Activated T-cell treated with anti-CD3 and anti-CD28 coated beads, Interleukin-2, amount 50 U/mL, for 72 hours (primary cell): Measurements from ENCODE around the gene WFS1. TPM values are rescaled to one million over a fixed set of nuclear protein-coding genes. Genes with fewer than 3 reads are reported as not detected.
A peak's percentile ranks its signal among the peaks of the same experiment; 100 is the strongest.

Experiments
- ATAC-seq, 2 donors: fragments of 150-1000 bp; cut with Tn5 transposase; replicated peaks in 1 of 2; 2 replicates each; pipeline ENCODE4 v1.10.0; 2021; ENCODE audit warnings: moderate library complexity in 2 of 2, mild to moderate bottlenecking in 1 of 2
- DNase-seq, 2 donors: peaks; one replicate each; pipeline ENCODE4 v3.0.0; 2021 to 2022; ENCODE audit warnings: mixed read lengths in 1 of 2
- H3K27ac Mint-ChIP-seq: one replicate; pipeline ENCODE4 v1.8.0; 2022; ENCODE audit warnings: mild to moderate bottlenecking, moderate library complexity, mixed read lengths
- H3K27me3 Mint-ChIP-seq: one replicate; pipeline ENCODE4 v1.8.0; 2022; ENCODE audit warnings: low read depth, mixed read lengths
- H3K36me3 Mint-ChIP-seq, 2 donors: one replicate each; pipeline ENCODE4 v1.8.0; 2022; ENCODE audit warnings: mixed read lengths in 2 of 2, mild to moderate bottlenecking in 1 of 2; ENCODE audit not compliant: insufficient read depth in 2 of 2
- H3K4me1 Mint-ChIP-seq: one replicate; pipeline ENCODE4 v1.8.0; 2022; ENCODE audit warnings: low read depth, mixed read lengths
- H3K4me3 Mint-ChIP-seq, 2 donors: one replicate each; pipeline ENCODE4 v1.8.0; 2022; ENCODE audit warnings: mild to moderate bottlenecking in 2 of 2, mixed read lengths in 2 of 2, moderate library complexity in 2 of 2
- H3K9me3 Mint-ChIP-seq, 2 donors: one replicate each; pipeline ENCODE4 v1.8.0; 2022; ENCODE audit warnings: mixed read lengths in 2 of 2
- total RNA-seq, 2 donors: library from RNA; stranded (reverse); gene quantifications; one replicate each; pipeline ENCODE4 v1.2.3, GENCODE V29; 2022

WFS1 gene
- total RNA-seq, 2 donors from 2014 or later, result 5.3 to 7.4 TPM

DNA sequence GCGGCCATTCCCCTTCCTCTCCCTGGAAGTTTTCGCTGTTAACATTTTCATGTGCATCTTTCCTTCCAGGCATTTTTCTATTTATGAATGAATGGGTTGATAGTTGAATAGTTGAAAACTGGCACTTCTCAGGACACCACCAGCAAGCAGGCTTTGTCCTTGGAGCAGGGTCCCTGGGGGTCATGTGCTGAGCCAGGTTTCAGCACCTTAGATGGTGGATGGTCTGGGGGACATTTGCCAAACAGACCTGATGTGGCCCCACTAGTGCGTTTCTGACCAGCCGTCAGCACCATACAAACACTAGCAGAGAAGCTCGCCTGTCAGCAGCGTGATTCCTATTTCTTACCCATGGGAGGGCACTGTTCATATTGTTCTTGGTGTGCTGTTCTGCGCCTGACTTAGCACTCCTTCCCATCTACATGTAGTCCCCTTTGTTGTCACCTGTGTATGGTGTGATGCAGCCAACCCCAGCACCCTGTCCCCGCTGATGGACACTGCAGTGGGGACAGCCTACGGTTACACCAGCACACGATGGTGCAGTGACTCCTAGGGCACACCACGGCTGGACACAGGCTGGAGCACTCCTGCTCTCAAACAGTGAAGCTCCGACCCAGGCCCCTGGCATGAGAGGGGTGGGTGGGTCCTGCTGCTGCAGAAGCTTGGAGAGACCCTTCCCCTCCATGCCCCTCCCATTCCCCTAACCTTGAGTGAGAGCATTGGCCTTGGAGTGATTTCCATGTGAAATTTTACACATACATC, 27.2 kb upstream of the WFS1 start:
- peaks cover 0 to 8% of the 10 kb centered on the region in 2 donors for H3K9me3 Mint-ChIP-seq
- no peak for ATAC-seq
- no peaks in the 10 kb centered on the region for H3K4me1 Mint-ChIP-seq
- H3K36me3 Mint-ChIP-seq, result peaks cover 5 to 10% of the 10 kb centered on the region in 2 donors
- no peak for DNase-seq
- no peak overlapping the region for H3K27ac Mint-ChIP-seq
- H3K27me3 Mint-ChIP-seq, result peaks cover 42% of the 10 kb centered on the region
- no peak overlapping the region for H3K4me3 Mint-ChIP-seq

DNA sequence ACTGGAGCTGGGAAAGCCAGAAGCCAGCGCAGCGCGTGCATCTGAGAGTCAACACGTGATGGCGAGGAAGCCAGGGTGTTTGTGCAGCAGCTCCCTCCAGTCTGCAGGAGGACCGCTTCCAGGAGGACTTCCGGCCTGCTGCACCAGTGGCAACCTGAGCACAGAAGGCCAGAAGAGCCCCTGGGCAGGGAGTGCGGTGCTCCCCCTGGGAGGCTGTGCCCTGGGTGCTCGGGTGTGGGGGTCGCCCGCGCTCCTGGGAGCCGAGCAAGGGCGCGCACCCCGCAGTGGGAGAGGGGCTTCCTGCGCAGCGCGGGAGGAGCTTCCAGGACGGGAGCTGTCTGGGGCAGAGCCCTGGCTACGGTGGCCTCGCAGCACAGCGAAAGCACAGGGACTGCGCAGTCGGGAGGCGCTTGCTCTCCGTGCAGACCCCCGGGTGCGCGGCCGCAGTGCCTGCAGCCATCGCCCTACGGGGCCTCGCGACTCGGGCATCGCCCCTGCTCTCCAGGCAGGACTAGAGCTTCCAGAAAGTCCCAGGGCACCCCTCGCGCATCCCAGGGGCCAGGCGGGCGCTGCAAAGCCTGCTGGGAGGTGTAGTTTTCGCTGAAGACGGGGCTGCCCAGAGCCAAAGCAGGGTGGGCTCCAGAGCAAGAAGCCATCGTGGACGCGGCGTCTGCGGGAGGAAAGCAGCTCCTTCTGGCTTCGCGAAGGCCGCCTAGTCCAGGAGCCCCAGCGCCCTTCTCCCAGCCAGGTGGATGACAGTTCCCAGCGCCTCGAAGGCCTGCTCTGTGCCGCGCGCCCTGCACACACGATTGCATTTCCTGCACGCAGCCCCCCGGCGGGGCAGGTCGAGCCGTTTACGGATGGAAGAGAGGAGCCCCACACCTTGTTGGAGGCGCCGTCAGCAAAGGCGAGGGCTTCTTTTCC, 24.1 kb upstream of the WFS1 start:
- H3K4me1 Mint-ChIP-seq, result no peaks in the 10 kb centered on the region
- peaks cover 5 to 10% of the 10 kb centered on the region in 2 donors for H3K36me3 Mint-ChIP-seq
- DNase-seq (no peak), ATAC-seq (no peak)
- peak overlapping the region in 1 of 2 donors; percentile 12 for H3K4me3 Mint-ChIP-seq
- H3K27me3 Mint-ChIP-seq, result peaks cover 64% of the 10 kb centered on the region
- H3K9me3 Mint-ChIP-seq, result peaks cover 0 to 8% of the 10 kb centered on the region in 2 donors
- H3K27ac Mint-ChIP-seq, result no peak overlapping the region

- Mint-ChIP-seq H3K9me3 (peaks cover 0 to 8% of the 10 kb centered on the region in 2 donors), H3K27me3 (peaks cover 67% of the 10 kb centered on the region), H3K27ac (no peak overlapping the region), H3K4me3 (no peak overlapping the region), H3K4me1 (no peaks in the 10 kb centered on the region), H3K36me3 (peaks cover 5 to 10% of the 10 kb centered on the region in 2 donors)
- no peak for DNase-seq
- ATAC-seq, result no peak
Observed at GRCh38 chr4:6246170-6246634, 23.4 kb upstream of the WFS1 start.

DNA sequence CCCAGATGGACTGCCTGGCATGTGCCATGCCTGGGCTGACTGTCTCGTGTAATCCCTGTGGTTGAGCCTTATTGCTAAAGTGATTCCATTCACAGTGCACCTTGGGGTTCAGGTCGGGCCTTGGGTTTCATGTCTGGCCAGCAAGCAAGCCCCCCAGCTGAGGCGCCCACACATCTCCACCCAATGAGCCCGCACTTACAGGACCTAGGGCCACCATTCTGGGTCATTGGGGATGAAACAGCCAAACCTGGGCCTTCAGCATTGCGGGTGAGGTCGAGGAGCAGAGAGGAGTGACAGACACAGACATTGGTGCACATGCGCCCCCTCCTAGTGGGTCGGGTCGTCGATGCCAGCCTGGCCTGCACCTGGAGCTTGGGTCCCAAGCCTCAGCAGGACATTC, 21.3 kb upstream of the WFS1 start:
- no peak overlapping the region for H3K27ac Mint-ChIP-seq
- H3K9me3 Mint-ChIP-seq, result peaks cover 0 to 8% of the 10 kb centered on the region in 2 donors
- no peaks in the 10 kb centered on the region for H3K4me1 Mint-ChIP-seq
- H3K27me3 Mint-ChIP-seq, result peaks cover 60% of the 10 kb centered on the region
- H3K36me3 Mint-ChIP-seq, result peaks cover 5 to 10% of the 10 kb centered on the region in 2 donors
- no peak for DNase-seq
- no peak overlapping the region for H3K4me3 Mint-ChIP-seq
- no peak for ATAC-seq

DNA sequence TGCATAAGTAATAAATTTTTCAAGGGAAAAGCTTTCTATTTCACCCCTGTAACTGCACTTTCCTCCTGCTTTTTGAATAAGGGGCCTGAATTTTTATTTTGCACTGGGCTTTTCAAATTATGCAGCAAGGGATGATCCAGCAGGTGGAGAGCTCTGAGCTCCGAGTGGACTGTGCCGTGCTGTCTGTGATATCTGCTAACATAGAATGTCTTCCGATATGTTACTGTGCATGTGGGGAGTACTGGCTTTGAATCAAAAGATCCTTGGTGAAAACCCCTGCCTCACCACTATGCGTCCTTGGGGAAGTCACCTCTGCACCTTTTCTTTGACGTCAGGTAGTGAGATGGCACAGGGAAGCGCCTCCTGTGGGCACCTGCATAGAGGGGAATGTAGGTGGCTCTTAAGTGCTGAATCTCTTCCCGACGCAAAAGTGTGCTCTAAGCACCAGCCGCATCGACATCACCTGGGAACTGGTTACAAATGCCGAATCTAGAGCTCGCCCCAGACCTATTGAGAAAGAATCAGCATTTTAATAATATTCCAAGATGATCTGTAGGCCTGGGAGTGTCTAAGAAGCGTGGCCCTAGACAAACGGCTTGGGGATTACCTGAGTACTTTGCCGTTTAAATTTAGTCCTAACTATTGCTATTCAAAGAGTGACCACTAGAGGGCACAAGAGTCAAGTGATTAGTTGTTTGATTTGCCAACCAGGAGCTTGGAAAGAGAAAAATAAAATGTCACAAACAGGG, 19.2 kb upstream of the WFS1 start:
- ATAC-seq (peak; percentile 41), DNase-seq (peak in 1 of 2 donors; percentile 58)
- Mint-ChIP-seq H3K9me3 (no peaks in the 10 kb centered on the region), H3K4me3 (no peak overlapping the region), H3K4me1 (no peaks in the 10 kb centered on the region), H3K36me3 (no peaks in the 10 kb centered on the region), H3K27ac (no peak overlapping the region), H3K27me3 (peaks cover 49% of the 10 kb centered on the region)

DNA sequence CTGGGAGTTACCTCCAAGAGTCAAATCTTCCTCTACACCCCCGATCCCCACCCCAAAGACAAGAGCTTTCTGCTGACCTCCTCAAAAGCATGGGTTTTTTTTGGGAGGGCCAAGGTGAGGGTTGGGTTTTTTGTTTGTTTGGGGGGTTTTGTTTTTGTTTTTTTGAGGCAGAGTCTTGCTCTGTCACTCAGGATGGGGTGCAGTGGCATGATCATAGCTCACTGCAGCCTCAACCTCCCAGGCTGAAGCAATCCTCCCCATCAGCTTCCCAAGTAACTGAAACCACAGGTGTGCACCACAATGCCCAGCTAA, 18.7 kb upstream of the WFS1 start:
- Mint-ChIP-seq H3K27ac (no peak overlapping the region), H3K27me3 (peaks cover 51% of the 10 kb centered on the region), H3K9me3 (no peaks in the 10 kb centered on the region), H3K4me3 (no peak overlapping the region), H3K4me1 (no peaks in the 10 kb centered on the region), H3K36me3 (no peaks in the 10 kb centered on the region)
- no peak for DNase-seq
- ATAC-seq, result no peak

DNA sequence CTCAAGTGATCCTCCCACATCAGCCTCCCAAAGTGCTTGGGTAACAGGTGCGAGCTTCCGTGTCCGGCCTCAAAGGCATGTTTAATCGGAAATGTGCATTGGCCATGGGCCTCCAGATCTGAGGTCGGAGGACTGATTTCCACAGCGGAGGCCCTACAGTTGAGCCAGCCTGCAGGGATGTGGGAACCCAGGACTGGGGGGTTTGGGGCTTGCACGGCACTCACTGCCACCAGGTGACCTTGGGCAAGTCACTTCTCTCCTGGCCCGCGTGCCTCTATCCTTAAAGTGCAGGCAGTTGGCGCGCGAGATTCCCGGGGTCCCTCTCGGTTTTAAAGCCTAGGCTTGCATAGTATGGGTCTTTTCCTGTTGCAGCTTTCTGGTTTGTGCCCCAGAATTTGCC, 18.3 kb upstream of the WFS1 start:
- Mint-ChIP-seq H3K9me3 (no peaks in the 10 kb centered on the region), H3K27me3 (peaks cover 51% of the 10 kb centered on the region), H3K4me1 (no peaks in the 10 kb centered on the region)

GRCh38 chr4:6252051-6252450, 17.6 kb upstream of the WFS1 start:
- no peak overlapping the region for H3K4me3 Mint-ChIP-seq
- H3K9me3 Mint-ChIP-seq, result no peaks in the 10 kb centered on the region
- H3K27ac Mint-ChIP-seq, result no peak overlapping the region
- ATAC-seq (no peak), DNase-seq (no peak)
- H3K4me1 Mint-ChIP-seq, result peaks cover 1% of the 10 kb centered on the region
- peaks cover 49% of the 10 kb centered on the region for H3K27me3 Mint-ChIP-seq
- H3K36me3 Mint-ChIP-seq, result no peaks in the 10 kb centered on the region

More for the DNA sequence above, 18.3 kb upstream of the WFS1 start:
- no peak for DNase-seq
- no peak for ATAC-seq
- no peak overlapping the region for H3K27ac Mint-ChIP-seq
- H3K4me3 Mint-ChIP-seq, result no peak overlapping the region
- no peaks in the 10 kb centered on the region for H3K36me3 Mint-ChIP-seq

DNA sequence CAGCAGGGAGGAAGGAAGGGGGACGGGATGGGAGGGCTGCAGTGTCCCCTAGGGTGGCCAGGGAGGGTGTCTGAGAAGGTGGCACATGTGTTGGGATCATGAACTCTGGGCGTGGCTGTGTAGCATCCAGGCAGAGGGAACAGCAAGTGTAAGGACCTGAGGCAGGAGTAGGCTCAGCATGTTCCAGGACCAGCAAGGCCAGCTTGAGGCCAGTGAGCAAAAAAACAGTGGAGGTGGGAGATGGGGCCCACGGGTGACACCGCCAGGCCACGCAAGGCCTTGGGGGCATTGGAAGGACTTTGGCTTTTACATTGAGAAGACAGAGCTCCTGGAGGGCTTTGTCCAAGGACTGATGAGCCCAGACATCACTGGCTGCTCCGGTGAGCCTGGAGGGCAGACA, 16.5 kb upstream of the WFS1 start:
- no peaks in the 10 kb centered on the region for H3K9me3 Mint-ChIP-seq
- no peak overlapping the region for H3K4me3 Mint-ChIP-seq
- H3K27me3 Mint-ChIP-seq, result peaks cover 48% of the 10 kb centered on the region
- no peak for ATAC-seq
- H3K36me3 Mint-ChIP-seq, result no peaks in the 10 kb centered on the region
- DNase-seq, result no peak
- H3K27ac Mint-ChIP-seq, result no peak overlapping the region
- peaks cover 11% of the 10 kb centered on the region for H3K4me1 Mint-ChIP-seq

- H3K27ac Mint-ChIP-seq, result no peak overlapping the region
Observed at GRCh38 chr4:6253961-6254360, 15.7 kb upstream of the WFS1 start.

DNA sequence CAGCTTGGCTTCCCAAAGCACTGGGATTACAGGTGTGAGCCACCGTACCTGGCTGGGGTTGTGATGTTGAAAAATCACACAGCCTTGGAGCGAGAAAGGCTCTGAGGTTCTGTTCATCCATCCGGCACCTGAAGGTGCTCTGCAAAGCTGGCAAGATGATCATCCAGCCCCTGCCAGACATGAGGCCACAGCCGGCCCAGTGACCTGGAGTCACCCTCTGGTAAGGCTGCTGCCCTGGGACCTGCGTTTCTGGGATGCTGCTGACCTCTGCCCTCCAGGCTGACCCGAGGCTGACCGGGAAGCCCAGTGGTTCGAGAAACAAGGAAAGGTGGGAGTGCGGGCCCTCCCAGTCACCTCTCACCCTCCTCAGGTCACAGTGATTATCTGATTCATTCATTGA, 13.5 kb upstream of the WFS1 start:
- H3K36me3 Mint-ChIP-seq, result no peaks in the 10 kb centered on the region
- peaks cover 41% of the 10 kb centered on the region for H3K27me3 Mint-ChIP-seq
- H3K9me3 Mint-ChIP-seq, result no peaks in the 10 kb centered on the region

More at GRCh38 chr4:6253961-6254360, 15.7 kb upstream of the WFS1 start:
- DNase-seq (no peak), ATAC-seq (no peak)
- H3K4me3 Mint-ChIP-seq, result no peak overlapping the region
- no peaks in the 10 kb centered on the region for H3K36me3 Mint-ChIP-seq
- peaks cover 44% of the 10 kb centered on the region for H3K27me3 Mint-ChIP-seq
- peaks cover 11% of the 10 kb centered on the region for H3K4me1 Mint-ChIP-seq
- no peaks in the 10 kb centered on the region for H3K9me3 Mint-ChIP-seq

GRCh38 chr4:6257247-6258025, 12.2 kb upstream of the WFS1 start:
- Mint-ChIP-seq H3K27ac (no peak overlapping the region), H3K27me3 (peaks cover 52% of the 10 kb centered on the region), H3K9me3 (no peaks in the 10 kb centered on the region), H3K36me3 (no peaks in the 10 kb centered on the region), H3K4me1 (peaks cover 11% of the 10 kb centered on the region), H3K4me3 (peak overlapping the region; percentile 11 to 58)
- peak; percentile 36 to 57 for ATAC-seq
- peak in 1 of 2 donors; percentile 25 for DNase-seq

More for the DNA sequence above, 13.5 kb upstream of the WFS1 start:
- ATAC-seq, result no peak
- no peak overlapping the region for H3K27ac Mint-ChIP-seq
- H3K4me3 Mint-ChIP-seq, result no peak overlapping the region
- peaks cover 11% of the 10 kb centered on the region for H3K4me1 Mint-ChIP-seq
- DNase-seq, result no peak
